ENCODE data around the gene LIN9. TPM values are rescaled to one million over a fixed set of nuclear protein-coding genes. Genes with fewer than 3 reads are reported as not detected.

LIN9 gene, protein sequence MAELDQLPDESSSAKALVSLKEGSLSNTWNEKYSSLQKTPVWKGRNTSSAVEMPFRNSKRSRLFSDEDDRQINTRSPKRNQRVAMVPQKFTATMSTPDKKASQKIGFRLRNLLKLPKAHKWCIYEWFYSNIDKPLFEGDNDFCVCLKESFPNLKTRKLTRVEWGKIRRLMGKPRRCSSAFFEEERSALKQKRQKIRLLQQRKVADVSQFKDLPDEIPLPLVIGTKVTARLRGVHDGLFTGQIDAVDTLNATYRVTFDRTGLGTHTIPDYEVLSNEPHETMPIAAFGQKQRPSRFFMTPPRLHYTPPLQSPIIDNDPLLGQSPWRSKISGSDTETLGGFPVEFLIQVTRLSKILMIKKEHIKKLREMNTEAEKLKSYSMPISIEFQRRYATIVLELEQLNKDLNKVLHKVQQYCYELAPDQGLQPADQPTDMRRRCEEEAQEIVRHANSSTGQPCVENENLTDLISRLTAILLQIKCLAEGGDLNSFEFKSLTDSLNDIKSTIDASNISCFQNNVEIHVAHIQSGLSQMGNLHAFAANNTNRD
- 6.0 to 7.8 TPM (median 7.5 TPM) in 5 replicates for total RNA-seq (2022; extraction: Qiagen RNA extraction)

DNA sequence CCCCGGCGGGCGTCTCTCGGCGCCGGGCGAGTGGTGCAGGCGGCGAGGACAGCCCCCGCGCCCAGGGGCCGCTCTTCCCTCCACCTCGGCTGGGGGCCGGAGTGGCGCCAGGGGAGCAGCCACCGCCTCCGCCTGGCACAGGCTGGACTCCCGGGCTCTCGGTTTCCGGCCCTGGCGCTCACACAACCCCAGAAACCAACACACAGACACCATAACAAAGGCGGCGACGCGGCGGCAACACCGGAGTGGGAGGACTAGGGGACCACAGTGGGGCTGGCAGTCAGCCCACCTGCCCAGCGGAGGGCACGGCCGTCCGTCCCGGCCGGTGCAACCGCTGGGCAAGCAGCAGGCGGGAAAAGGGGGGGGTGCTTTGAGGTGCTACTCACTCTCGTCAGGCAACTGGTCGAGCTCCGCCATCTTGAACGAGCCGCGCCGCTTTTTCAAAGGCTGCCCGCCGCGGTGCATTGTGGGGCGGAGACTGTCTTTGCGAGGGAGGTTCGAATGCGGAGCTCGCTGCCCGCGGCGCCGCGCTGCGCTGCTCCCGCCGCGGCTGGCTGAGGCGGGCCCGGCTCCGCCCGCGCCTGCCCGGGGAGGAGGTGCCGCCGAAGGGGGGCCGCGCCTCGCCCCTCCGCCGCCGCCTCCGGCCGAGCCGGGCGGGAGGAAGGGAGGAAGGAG lies at the start of gene LIN9:
Gene LIN9, minus strand, starts transcription at position 442 of the 675 bp plus-strand sequence. Its CDS starts 25 bp downstream, at position 417.

GRCh38 chr1:226223157-226223785 lies 85.7 kb downstream of the LIN9 start, which contains the start of gene MIXL1:
Gene MIXL1 (plus strand): TSS chr1:226223664. CDS start chr1:226223682, 18 bp downstream.

GRCh38 chr1:226186124-226187018 lies 122.6 kb downstream of the LIN9 start, which contains the start of gene ACBD3:
Gene ACBD3 (minus strand): TSS chr1:226186741. CDS start chr1:226186675, 66 bp downstream.

Other genes with a start within 250 kb of the LIN9 start
- gene H3-3A, start 246.4 kb downstream of the LIN9 start, total RNA-seq (2022; extraction: Qiagen RNA extraction) = 389 to 432 TPM (median 410 TPM) in 5 replicates
- gene ACBD3, start 122.4 kb downstream of the LIN9 start, total RNA-seq (2022; extraction: Qiagen RNA extraction) = 22.7 to 27.2 TPM (median 25.1 TPM) in 5 replicates
- 0.23 TPM in 1 of 5 replicates, not detected in the others for gene MIXL1, start 85.5 kb downstream of the LIN9 start, total RNA-seq (2022; extraction: Qiagen RNA extraction)
- 100 to 116 TPM (median 111 TPM) in 5 replicates for gene PARP1, start 98.9 kb upstream of the LIN9 start, total RNA-seq (2022; extraction: Qiagen RNA extraction)
- not detected in 5 replicates for gene STUM, start 239.6 kb upstream of the LIN9 start, total RNA-seq (2022; extraction: Qiagen RNA extraction)

Data from A549 treated with Mapracorat at 1 μM for 4 hours (cell line).